OCI-LY1 (cell line): ENCODE results near the gene PTPN4.

Source experiments
- H2AFZ ChIP-seq: fragments of 200-600 bp; sonication (generic), shearing (Covaris generic); 2 replicates; pipeline ENCODE4 v1.6.0; 2014; ENCODE audit warnings: antibody characterized with exemption, mild to moderate bottlenecking, low read length
- H3F3A ChIP-seq: fragments of 200-600 bp; sonication (generic), shearing (Covaris generic); 2 replicates; pipeline ENCODE4 v1.6.0; 2014; ENCODE audit warnings: mild to moderate bottlenecking, antibody characterized with exemption, low read length, moderate library complexity; ENCODE audit not compliant: insufficient read depth
- H3K27ac ChIP-seq: fragments of 200-600 bp; sonication (generic); 2 replicates; pipeline ENCODE4 v1.5.1; 2014; ENCODE audit warnings: low read length, mixed run types, mild to moderate bottlenecking, low read depth; ENCODE audit not compliant: poor library complexity, severe bottlenecking
- H3K27me3 ChIP-seq: fragments of 200-600 bp; sonication (generic); 2 replicates; pipeline ENCODE4 v1.6.0; 2014; ENCODE audit warnings: antibody characterized with exemption, mild to moderate bottlenecking, low read length, moderate library complexity; ENCODE audit not compliant: insufficient read depth
- H3K36me3 ChIP-seq: fragments of 200-600 bp; sonication (generic); 2 replicates; pipeline ENCODE4 v1.6.1; 2014; ENCODE audit warnings: mild to moderate bottlenecking, antibody characterized with exemption, low read length, moderate library complexity, mixed read lengths; ENCODE audit not compliant: insufficient read depth
- H3K4me1 ChIP-seq: fragments of 200-600 bp; sonication (generic); 2 replicates; pipeline ENCODE4 v1.5.1; 2014; ENCODE audit warnings: mild to moderate bottlenecking, low read length, moderate library complexity; ENCODE audit not compliant: insufficient read depth, severe bottlenecking
- H3K4me2 ChIP-seq: fragments of 200-600 bp; sonication (generic), shearing (Covaris generic); 2 replicates; pipeline ENCODE4 v1.6.1; 2014; ENCODE audit warnings: low read length
- H3K4me3 ChIP-seq: fragments of 200-600 bp; sonication (generic); 2 replicates; pipeline ENCODE4 v1.5.1; 2014; ENCODE audit warnings: low read length, low read depth, mild to moderate bottlenecking, mixed read lengths; ENCODE audit not compliant: poor library complexity, severe bottlenecking
- H3K79me2 ChIP-seq: fragments of 200-600 bp; shearing (Covaris generic); 2 replicates; pipeline ENCODE4 v1.6.1; 2016; ENCODE audit warnings: mixed run types, low read length, mixed read lengths; ENCODE audit not compliant: insufficient read depth
- H3K9ac ChIP-seq: fragments of 200-600 bp; sonication (generic), shearing (Covaris generic); 2 replicates; pipeline ENCODE4 v1.6.1; 2014; ENCODE audit warnings: mild to moderate bottlenecking, low read length, mixed read lengths
- H3K9me2 ChIP-seq: fragments of 200-600 bp; sonication (generic), shearing (Covaris generic); 2 replicates; pipeline ENCODE4 v1.6.1; 2014; ENCODE audit warnings: low read depth, mild to moderate bottlenecking, low read length, mixed read lengths
- H3K9me3 ChIP-seq: fragments of 200-600 bp; shearing (Covaris generic); 2 replicates; pipeline ENCODE4 v1.6.1; 2014; ENCODE audit warnings: low read length, mixed read lengths
- H4K20me1 ChIP-seq: fragments of 200-600 bp; sonication (generic), shearing (Covaris generic); 2 replicates; pipeline ENCODE4 v1.6.0; 2016; ENCODE audit warnings: mild to moderate bottlenecking, low read length; ENCODE audit not compliant: insufficient read depth
- CTCF ChIP-seq: fragments of 200-600 bp; sonication (generic), shearing (Covaris generic); IDR thresholded peaks from 2 replicates; pipeline ENCODE4 v1.5.1; 2017; ENCODE audit warnings: mild to moderate bottlenecking, antibody characterized with exemption, low read length, moderate library complexity, mixed read lengths
- EZH2 ChIP-seq: fragments of 200-600 bp; sonication (generic), shearing (Covaris generic); IDR thresholded peaks from 2 replicates; pipeline ENCODE4 v1.8.0; 2017; ENCODE audit warnings: borderline replicate concordance, mixed run types, mild to moderate bottlenecking, antibody characterized with exemption, low read length, moderate library complexity, mixed read lengths

PTPN4 gene

GRCh38 chr2:119749477-119750012 is 10.2 kb upstream of the PTPN4 start:
- Histone ChIP-seq H2AFZ (no peak overlapping the region), H4K20me1 (no peaks in the 10 kb centered on the region), H3K9me3 (no peaks in the 10 kb centered on the region), H3K9me2 (no peaks in the 10 kb centered on the region), H3K27ac (no peak overlapping the region), H3K9ac (no peak overlapping the region), H3K4me1 (no peaks in the 10 kb centered on the region), H3K36me3 (no peaks in the 10 kb centered on the region), H3F3A (no peaks in the 10 kb centered on the region), H3K27me3 (no peaks in the 10 kb centered on the region), H3K4me2 (no peak overlapping the region), H3K4me3 (no peak overlapping the region), H3K79me2 (no peaks in the 10 kb centered on the region)
- TF ChIP-seq CTCF = no peak
- no peak for TF ChIP-seq EZH2

- H3K4me3 ChIP-seq = no peak overlapping the region
- no peak overlapping the region for H3K9ac ChIP-seq
- no peaks in the 10 kb centered on the region for H3K4me1 ChIP-seq
- H3K27ac ChIP-seq = no peak overlapping the region
- H3K36me3 ChIP-seq = no peaks in the 10 kb centered on the region
- H2AFZ ChIP-seq = no peak overlapping the region
- H3K27me3 ChIP-seq = no peaks in the 10 kb centered on the region
- TF ChIP-seq CTCF (no peak), EZH2 (no peak)
- no peaks in the 10 kb centered on the region for H3F3A ChIP-seq
- no peaks in the 10 kb centered on the region for H3K9me2 ChIP-seq
- no peaks in the 10 kb centered on the region for H4K20me1 ChIP-seq
- H3K9me3 ChIP-seq = no peaks in the 10 kb centered on the region
- H3K79me2 ChIP-seq = no peaks in the 10 kb centered on the region
- H3K4me2 ChIP-seq = no peak overlapping the region
Observed at GRCh38 chr2:119751706-119752105, 8.0 kb upstream of the PTPN4 start.

GRCh38 chr2:119753041-119753929 is 6.4 kb upstream of the PTPN4 start:
- H3K4me3 ChIP-seq = no peak overlapping the region
- no peaks in the 10 kb centered on the region for H3K36me3 ChIP-seq
- H3K4me1 ChIP-seq = no peaks in the 10 kb centered on the region
- TF ChIP-seq CTCF (peak; percentile 73), EZH2 (no peak)
- no peaks in the 10 kb centered on the region for H3F3A ChIP-seq
- no peak overlapping the region for H3K4me2 ChIP-seq
- H4K20me1 ChIP-seq = no peaks in the 10 kb centered on the region
- H3K27ac ChIP-seq = no peak overlapping the region
- H3K9me3 ChIP-seq = no peaks in the 10 kb centered on the region
- no peaks in the 10 kb centered on the region for H3K79me2 ChIP-seq
- no peak overlapping the region for H3K9ac ChIP-seq
- no peaks in the 10 kb centered on the region for H3K27me3 ChIP-seq
- H2AFZ ChIP-seq = no peak overlapping the region
- no peaks in the 10 kb centered on the region for H3K9me2 ChIP-seq
